HL-60/S4 treated with retinoic acid at 250 ng/mL for 4 days and 3 days (cell line): ENCODE measurements around the gene FBXO45.
"Not testable (repeated sequence)": the region's sequence is repeated elsewhere in the genome, so short reads cannot be mapped to it uniquely, and the experiment has no call there.

Source experiments
- in situ Hi-C: fragments of 300-500 bp; cut with MboI; formaldehyde crosslinking; loops from 2 replicates; pipeline ENCODE4 v1.7.0; 2022; ENCODE audit warnings: low sequenced_read_pairs

The FBXO45 gene

DNA sequence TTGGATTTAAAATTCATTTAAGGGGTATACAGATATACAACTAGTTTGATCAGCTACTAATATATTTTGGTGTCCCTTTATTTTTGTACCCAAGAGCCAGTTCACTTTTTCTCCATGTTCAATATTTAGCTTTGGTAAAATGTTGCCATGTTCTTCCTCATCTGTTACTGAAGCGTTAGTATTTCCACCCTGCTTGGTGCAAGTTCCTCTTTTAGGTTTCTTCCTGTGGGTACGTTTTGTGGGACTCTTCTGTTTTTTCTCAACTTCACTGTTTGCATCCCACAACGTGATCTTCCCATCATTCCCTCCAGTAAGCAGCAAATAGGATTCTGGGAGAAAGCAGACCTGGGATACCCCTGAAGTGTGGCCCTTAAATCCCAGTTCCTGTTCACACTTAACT lies 14.3 kb upstream of the FBXO45 start:
- in situ Hi-C loops: no loop called here

- in situ Hi-C loops: no loop called here
These were observed 13.2 kb upstream of the FBXO45 start for GRCh38 chr3:196555295-196555694.

- in situ Hi-C loops: no loop called here
These were observed 11.2 kb upstream of the FBXO45 start for GRCh38 chr3:196557236-196557635.

- in situ Hi-C loops: no loop called here
These were observed 10.0 kb upstream of the FBXO45 start for GRCh38 chr3:196558476-196558875.

DNA sequence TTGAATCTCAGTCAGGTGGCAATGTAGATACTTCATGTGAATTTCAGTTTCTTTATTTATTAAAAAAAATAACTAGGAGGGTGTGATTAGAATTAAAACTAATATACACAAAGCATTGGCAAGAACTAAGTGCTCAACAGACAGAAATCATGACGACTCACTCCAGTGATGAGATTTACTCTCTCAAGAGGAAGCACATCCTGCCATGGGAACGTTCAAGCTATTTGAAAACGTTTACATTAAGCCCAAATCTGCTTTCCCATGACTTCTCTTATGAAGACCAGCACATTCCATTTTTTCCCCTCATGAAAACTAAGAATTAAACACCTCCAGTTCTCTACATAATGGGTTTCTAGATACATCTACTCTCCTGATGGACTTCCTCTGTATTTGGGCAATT lies 8.6 kb upstream of the FBXO45 start:
- in situ Hi-C loops: no loop called here

DNA sequence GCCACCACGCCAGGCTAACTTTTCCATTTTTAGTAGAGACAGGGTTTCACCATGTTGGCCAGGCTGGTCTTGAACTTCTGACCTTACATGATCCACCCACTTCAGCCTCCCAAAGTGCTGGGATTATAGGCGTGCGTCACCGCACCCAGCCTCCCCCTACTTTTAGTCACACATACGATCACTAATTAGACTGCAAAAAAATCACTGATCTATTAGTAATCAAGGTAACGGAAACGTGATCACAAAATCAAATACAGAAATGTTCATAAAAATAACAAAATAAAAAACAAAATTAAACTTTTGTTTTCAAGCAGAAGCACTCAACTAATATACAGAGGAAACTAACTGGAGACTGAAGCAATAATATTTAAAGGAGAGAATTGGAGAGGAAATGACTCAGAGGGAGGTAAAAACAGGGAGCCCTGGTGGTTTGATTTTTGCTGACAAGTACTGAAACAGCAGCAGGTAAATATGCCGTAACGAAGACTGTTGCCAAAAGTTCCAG lies 4.7 kb upstream of the FBXO45 start:
- in situ Hi-C loops: no loop called here

DNA sequence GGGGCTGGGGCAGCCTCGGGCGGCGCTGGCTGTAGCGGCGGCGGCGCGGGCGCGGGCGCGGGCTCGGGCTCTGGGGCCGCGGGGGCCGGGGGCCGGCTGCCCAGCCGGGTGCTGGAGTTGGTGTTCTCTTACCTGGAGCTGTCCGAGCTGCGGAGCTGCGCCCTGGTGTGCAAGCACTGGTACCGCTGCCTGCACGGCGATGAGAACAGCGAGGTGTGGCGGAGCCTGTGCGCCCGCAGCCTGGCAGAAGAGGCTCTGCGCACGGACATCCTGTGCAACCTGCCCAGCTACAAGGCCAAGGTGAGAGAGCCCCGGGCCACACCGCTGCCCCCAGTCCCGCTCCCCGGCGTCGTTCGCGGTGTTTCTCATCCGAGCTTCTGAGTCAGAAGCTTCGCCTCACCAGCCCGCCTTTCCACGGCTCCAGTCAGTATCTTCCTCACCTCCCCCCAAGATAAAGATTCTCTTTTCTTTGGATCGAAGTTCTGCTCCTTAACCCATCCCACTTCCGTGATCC lies 600 bp downstream of the FBXO45 start:
- in situ Hi-C loops: no loop called here

- in situ Hi-C loops: not testable (repeated sequence)
These were observed 1.9 kb downstream of the FBXO45 start for GRCh38 chr3:196570332-196570731.

DNA sequence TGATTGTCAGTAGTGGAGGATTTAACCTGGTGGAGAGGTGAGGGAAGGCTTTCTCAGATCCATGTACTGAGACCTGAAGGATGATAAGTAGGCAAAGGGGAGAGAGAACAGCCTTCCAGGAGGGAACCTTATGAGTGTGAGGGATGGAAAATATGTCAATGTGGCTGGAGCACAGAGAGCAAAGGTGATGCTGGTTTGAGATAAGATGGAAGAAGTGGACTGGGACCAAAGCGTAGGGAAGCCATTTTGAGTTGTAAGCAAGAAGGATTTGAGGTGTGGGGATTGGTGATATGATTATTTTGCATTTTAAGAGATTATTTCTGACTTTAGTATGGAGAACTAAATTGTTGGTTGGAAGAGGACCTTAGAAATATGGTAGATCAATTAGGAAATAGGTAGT lies 3.9 kb downstream of the FBXO45 start:
- in situ Hi-C loops: no loop called here

GRCh38 chr3:196585044-196585757 lies 16.7 kb downstream of the FBXO45 start:
- in situ Hi-C loops: no loop called here

GRCh38 chr3:196590279-196590678 lies 21.8 kb downstream of the FBXO45 start:
- in situ Hi-C loops: no loop called here

DNA sequence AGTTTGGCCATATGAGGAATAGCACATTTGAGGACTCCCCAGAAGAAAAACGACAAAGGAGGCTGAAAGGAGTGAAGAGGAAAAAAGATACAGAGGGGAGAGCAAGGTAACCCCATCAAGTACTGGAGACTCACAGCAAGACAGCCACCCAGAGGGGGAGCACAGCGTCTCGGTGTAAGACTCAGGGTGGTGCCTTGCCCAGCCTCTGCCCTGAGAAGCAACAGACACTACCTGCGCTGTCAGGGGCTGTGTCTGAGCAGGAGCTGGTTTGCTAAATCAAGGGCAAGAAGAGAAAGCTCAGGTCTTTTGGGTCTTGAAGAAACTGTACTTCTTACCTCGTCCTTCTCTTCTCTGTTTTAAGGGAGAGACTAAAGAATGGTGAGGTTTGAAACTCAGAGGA lies 27.9 kb downstream of the FBXO45 start:
- in situ Hi-C loops: no loop called here

- in situ Hi-C loops: not testable (repeated sequence)
These were observed 29.7 kb downstream of the FBXO45 start for GRCh38 chr3:196597971-196598733.

GRCh38 chr3:196599734-196600128 lies 31.3 kb downstream of the FBXO45 start:
- in situ Hi-C loops: no loop called here

GRCh38 chr3:196600359-196600758 lies 31.9 kb downstream of the FBXO45 start:
- in situ Hi-C loops: no loop called here

DNA sequence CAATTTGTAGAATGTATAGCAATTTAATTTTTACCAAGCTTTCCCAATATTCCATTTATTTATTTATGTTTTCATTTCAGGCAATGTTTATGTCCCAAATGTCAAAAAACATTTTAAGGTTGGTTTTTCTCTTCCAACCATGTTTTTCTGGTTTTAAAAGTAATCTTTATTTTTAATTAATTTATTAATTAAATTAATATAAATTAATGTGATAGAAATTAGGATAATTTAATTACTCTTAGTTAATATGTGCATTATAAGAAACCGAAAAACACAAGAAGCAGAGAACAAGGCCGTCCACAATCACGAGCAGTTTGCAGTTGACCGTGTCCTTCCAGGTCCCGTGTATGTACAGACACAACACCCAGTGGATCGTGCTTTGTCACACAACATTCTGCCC lies 34.2 kb downstream of the FBXO45 start:
- in situ Hi-C loops: no loop called here

DNA sequence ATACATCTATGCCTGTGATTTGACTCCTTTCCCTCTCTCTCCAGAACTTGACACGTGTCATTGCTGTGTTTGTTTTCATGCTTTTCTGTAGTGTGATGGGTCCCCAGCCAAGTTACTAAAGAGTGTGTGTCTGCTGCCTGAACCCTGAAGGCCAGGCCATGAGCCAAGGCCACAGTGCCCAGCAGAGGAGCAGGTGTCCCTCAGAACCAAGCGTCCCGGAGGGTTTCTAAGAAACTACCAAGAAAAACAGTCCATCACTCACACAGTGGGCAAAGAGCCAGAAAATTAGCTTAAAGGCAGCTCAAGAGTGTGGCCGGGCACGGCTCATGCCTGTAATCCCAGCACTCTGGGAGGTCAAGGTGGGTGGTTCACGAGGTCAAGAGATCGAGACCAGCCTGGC lies 35.2 kb downstream of the FBXO45 start:
- in situ Hi-C loops: no loop called here

DNA sequence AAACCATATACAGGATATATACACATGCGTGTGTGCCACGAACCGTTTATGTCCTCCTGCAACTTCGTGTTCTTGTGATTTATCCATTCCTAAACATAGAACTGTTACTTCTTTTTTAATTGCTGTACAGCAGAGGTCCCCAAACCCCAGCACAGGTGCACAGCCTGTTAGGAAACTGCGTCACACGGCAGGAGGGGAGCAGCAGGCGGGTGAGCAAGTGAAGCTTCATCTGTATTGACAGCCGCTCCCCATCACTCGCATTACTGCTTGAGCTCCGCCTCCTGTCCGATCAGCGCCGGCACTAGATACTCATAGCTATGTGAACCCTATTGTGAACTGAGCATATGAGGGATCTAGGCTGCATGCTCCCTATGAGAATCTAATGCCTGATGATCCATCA lies 36.1 kb downstream of the FBXO45 start:
- in situ Hi-C loops: no loop called here

- in situ Hi-C loops: no loop called here
These were observed 40.2 kb downstream of the FBXO45 start for GRCh38 chr3:196608693-196609092.

DNA sequence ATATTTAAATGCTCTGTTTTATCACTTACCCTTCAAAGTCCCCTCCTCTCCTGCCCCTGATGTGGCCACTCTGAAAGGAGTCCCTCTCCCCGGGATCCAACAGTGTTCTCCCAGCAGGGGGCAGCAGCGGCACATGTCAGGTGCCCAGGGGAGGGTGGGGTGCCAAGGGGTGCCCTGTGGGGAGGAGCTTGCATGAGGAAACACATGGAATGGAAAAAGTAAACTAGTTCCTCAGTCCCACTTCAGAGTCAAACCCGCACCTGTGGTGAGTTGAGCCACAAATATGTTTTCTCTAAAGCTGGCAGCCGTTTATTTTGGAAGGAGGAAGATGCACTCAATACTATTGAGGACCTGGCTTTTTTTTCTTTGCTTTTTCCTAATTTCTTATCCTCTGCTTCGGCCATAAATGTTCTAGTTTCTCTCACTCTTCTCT lies 40.9 kb downstream of the FBXO45 start:
- in situ Hi-C loops: no loop called here

DNA sequence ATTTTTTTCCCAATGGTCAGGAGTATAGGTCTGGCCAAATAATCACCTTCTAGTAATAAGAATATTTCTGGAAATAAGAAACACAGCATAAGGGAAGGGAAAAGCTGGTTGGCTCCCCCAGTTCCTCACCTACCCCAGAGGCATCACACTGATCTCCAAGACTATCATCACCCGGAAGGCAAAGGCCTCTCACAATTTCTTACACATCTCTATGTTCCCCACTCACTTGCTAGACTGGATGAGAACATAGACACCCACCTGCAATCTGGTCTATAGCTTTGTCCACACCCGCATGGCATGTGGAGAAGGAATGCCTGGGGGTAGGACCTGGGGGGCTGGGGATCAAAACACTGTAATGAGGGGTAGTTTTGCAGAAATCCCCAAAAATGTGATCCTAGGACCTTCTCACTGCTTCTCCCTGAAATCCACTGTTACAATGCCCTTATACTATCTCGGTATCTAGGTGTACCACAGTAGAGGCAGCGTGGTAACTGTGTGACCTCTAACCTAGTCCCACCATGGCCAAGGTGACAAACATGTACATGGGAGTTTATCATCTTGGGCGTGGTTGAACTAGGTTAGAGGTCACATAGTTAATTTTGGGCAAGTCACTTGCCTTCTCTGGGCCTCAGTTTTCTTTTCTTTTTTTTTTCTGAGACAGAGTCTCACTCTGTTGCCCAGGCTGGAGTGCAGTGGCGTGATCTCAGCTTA lies 41.5 kb downstream of the FBXO45 start:
- in situ Hi-C loops: loop anchor here (10.0 kb wide), 1 partner anchor 75 kb away; no protein-coding TSS in a partner anchor
